HG02852 (cell line): ENCODE measurements around the gene TM9SF4.
"Not testable (repeated sequence)": the region's sequence is repeated elsewhere in the genome, so short reads cannot be mapped to it uniquely, and the experiment has no call there.

Experiments used
- ATAC-seq: cut with Tn5 transposase; IDR thresholded peaks from one replicate; pipeline ENCODE4 v1.9.1; 2021; ENCODE audit warnings: mild to moderate bottlenecking, moderate library complexity; ENCODE audit not compliant: unreplicated experiment

Gene TM9SF4

DNA sequence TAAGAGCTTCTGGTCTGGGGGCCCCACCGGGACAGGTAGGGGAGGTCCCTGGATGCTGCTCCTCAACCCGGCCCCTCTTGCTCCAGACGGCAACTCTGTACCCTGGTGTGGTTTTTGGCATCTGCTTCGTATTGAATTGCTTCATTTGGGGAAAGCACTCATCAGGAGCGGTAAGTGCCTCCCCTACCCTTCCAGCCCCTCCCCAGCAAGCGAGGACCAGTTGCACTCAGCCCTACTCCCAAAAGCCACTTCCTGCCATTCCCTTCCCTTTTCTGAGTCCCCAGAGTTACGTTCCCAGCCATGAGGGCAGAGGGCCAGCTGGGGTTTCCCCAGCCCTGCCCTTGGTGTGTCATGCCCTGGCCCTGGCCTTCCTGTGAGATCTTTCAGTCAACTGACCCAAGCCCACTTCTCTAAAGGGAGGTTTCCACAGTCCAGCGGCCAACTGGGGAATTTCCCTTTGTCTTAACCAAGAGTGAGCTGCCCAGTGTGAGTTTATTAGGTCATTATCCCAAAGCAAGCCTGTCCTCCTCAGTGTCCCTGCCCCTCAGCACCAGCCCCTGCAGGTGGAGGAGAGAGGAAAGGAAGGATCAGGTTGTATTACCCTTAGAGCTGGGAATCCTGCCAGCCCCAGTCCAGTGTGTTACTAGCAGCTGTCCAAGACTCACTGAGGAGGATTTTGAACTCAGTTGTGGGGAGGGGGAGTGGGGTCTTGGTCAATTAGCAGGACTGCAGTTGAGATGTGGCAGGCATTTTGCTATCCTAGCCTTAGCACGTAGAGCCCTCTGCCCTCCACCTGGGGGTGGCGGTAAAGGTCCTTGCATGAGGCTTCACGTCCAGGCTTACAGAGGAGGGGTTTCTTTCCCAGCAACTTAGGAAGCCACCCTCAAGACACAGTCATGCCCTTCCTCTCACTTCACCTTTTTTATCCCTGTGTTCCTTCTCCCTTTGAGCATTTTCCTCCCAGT, 45.8 kb downstream of the TM9SF4 start:
- no peak for ATAC-seq

DNA sequence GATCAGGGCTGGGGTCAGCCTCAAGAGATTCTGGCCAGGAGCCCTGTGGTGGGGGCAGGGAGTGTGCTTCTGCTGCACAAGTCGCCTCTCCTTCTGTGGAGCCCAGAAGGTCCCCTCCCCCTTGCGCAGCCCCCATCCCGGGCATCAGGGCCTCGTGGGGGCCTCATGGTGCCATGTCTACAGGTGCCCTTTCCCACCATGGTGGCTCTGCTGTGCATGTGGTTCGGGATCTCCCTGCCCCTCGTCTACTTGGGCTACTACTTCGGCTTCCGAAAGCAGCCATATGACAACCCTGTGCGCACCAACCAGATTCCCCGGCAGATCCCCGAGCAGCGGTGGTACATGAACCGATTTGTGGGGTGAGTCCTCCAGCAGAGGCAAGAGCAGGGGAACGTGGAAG, 48.1 kb downstream of the TM9SF4 start:
- no peak for ATAC-seq

DNA sequence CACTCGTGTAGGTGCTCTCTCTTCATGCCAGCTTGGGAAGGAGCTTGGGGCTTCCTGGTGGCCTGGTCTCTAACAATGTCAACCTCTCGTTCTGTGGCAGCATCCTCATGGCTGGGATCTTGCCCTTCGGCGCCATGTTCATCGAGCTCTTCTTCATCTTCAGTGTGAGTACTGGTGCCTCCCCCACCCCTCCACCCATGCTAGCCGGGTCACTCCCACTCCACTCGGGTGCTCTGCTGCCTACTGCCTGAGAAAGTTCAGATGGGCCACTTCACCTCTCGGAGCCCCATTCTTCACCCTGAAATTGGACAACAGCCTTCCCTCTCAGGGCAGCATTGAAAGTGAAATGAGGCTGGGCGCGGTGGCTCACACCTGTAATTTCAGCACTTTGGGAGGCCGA, 48.8 kb downstream of the TM9SF4 start:
- ATAC-seq = no peak

DNA sequence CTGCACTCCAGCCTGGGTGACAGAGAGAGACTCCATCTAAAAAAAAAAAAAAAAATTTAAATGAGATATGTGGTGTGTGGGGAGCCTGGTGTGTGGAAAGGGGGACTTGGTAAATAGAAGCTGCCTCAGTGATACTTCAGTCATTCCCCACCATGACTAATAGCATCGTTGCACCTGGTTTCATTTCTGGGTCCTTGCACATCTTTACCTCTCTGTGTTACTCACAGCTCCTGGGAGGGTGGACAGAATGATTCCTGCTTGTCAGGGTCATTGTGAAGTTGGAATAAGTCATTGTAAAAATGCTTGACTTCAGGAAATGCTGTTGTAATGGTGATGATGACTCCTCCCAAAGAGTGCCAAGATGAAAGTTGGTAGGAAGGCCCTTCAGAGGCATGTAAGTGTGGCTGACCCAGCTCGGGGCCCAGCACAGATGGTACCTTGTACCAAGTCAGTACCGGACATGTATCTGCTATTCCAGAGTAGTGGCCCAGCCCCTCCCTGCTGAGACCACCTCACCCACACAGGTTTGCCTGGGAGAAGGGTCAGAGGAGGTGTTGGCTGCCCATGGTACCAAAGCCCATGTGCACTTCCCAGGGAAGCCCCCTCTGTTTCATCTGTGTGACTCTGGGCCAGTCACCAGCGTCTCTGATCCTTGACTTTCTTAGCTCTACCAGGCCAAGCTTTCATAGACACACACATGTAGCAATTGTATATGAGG, 49.6 kb downstream of the TM9SF4 start:
- no peak for ATAC-seq

DNA sequence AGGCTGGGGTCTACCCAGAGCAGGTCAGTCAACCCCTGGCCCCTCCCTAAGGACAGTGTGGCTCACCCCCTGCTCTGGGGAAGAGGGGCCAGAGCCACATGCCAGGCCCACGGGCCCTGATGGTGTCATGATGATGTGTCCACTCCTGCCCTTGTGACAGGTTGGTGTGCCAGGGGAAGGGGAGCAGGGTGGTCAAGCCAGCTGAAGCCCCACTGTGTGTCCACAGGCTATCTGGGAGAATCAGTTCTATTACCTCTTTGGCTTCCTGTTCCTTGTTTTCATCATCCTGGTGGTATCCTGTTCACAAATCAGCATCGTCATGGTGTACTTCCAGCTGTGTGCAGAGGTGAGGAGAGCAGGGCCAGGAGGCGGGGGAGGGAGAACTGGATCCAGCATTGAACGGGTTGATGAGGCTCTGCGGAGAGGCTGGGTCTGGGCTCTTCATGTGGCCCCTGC, 50.3 kb downstream of the TM9SF4 start:
- ATAC-seq = no peak

DNA sequence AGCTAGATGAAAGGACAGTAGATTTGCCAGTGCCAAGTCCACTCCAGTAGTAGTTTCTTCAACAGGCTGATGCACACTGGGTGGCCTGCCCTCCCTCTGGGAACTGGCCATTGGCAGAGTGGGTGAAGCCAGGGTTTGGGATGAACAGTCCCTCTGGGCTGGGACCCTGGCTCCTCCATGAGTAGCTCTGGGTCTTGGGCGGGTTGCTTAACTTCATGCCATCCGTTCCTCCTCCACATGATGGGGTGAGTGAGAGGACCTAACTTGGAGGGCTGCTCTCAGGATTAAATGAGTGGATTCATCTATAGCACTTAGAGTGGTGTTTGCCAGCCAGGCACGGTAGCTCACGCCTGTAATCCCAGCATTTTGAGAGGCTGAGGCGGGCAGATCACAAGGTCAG, 50.8 kb downstream of the TM9SF4 start:
- ATAC-seq = no peak

DNA sequence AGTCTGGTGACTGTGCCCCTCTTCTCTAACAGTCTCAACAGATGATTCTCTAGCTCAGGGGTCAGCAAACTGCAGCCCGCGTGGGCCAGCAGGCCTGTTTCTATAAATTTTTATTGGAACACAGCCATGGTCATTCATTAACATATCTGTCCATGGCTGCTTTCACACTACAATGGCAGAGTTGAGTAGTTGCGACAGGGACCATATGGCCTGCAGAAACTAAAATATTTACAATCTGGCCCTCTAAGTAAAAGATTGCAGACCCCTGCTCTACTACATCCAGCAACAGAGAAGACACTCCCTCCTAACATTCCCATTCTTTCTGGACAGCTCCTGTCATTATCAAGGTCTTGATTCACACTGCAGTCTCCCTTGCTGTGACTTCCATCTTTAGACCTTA, 52.8 kb downstream of the TM9SF4 start:
- ATAC-seq = no peak

DNA sequence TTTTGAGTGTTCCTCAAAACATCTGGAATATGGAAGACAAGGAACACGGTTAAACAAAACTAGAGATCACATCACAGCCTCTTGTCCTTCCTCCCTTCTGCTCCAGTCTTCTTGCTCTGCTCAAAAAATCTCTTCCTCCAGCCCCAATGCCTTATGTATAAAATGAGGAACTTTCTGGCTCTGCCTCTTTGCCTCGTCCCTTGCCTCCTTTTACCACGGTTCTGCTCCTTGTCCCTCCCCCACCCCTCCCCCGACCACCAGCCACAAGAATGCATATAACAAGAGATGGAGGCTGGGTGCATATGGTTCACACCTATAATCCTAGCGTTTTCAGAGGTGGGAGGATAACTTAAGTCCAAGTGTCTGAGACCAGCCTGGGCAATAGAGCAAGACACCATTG, 54.4 kb downstream of the TM9SF4 start:
- ATAC-seq = no peak

DNA sequence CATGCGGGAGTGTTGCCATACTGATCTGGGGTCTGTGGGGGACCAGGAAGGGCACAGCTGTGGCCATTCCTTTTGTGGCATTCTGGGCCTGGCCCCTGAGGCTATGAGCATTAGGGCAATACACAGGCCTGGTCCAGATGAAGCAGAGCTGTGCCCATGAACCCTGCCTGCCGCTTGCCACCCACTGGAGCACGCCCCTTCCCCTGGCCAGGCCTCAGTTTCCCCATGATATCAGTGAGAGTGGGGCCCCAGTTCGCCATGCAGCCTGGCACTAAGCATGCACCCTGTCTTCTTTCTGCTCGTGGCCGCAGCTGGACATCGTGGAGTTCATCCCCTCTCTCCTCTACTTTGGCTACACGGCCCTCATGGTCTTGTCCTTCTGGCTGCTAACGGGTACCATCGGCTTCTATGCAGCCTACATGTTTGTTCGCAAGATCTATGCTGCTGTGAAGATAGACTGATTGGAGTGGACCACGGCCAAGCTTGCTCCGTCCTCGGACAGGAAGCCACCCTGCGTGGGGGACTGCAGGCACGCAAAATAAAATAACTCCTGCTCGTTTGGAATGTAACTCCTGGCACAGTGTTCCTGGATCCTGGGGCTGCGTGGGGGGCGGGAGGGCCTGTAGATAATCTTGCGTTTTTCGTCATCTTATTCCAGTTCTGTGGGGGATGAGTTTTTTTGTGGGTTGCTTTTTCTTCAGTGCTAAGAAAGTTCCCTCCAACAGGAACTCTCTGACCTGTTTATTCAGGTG, 55.6 kb downstream of the TM9SF4 start:
- no peak for ATAC-seq

DNA sequence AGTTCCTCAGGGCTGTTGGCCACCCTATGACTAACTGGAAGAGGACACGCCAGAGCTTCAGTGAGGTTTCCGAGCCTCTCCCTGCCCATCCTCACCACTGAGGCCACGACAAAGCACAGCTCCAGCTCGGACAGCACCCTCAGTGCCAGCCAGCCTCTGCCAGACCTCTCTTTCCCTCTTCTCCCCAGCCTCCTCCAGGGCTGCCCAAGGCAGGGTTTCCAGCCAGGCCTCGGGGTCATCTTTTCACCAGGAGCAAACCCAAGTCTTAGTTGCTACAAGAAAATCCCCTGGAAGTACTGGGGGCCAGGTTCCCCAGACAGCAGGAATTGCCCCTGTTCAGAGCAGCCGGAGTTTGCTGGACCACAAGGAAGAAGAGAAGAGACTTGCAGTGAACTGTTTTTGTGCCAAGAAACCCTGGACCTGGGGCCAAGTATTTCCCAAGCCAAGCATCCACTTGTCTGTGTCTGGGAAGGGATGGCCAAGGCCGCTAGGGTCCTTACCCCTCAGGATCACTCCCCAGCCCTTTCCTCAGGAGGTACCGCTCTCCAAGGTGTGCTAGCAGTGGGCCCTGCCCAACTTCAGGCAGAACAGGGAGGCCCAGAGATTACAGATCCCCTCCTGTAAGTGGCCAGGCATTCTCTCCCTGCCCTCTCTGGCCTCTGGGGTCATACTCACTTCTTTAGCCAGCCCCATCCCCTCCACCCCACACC, 56.5 kb downstream of the TM9SF4 start:
- no peak for ATAC-seq

DNA sequence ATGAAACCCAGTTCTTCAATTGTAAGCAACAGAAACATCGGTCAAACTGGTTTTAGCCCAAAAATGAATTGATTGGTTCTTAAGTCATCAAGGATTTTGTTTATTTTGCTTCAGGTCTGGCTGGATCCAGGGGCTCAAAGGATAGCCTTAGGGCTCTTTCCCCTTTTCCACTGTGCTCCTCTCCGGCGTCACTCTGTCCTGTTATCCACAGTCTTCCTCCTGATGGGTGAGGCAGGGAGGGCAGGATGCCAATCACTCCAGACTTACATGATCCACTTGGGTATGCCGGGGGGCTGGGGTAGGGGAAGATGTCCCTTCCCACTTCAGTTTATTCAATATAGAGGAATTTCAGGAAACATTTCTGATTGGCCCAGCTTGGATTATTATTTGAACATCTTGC, 58.0 kb downstream of the TM9SF4 start:
- no peak for ATAC-seq

DNA sequence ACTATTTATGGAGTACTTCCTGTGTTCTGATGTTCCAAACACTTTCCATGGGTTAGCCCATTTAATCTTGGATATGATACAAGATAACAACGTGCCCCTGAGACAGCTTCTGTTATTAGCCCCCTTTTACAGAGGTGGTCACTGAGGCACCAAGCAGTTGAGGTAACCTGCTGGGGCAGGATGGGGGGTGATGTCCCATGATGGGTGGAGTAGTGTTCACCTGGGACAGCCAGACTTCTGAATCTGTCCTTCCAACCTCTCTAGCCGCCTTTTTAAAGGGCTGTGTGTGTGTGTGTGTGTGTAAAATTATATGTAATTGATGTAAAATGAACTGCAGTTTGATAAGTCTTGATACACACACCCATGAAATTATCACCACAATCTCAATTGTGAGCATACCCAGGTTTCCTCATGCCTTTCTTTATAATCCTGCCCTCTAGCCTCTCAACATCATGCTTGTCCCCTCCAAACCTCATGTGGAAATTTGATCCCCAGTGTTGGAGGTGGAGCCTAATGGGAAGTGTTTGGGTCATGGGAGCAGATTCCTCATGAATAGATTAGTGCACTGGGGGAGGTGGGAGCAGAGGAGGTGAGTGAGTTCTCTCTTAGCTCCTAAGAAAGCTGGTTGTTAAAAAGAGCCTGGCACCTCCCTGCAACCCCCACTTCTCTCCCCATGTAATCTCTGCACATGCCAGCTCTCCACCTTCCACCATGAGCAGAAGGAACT, 58.8 kb downstream of the TM9SF4 start:
- no peak for ATAC-seq

DNA sequence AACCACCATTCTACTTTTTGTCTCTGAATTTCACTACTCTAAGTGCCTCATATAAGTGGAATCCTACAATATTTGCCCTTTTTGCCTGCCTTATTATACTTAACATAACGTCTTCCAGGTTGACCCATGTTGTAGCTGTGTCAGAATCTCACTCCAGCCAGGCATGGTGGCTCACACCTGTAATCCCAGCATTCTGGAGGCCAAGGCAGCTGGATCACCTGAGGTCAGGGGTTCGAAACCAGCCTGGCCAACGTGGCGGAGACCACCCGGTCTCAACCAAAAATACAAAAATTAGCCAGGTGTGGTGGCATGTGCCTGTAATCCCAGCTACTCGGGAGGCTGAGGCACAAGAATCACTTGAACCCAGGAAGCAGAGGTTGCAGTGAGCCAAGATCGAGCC, 68.2 kb downstream of the TM9SF4 start:
- not testable (repeated sequence) for ATAC-seq

DNA sequence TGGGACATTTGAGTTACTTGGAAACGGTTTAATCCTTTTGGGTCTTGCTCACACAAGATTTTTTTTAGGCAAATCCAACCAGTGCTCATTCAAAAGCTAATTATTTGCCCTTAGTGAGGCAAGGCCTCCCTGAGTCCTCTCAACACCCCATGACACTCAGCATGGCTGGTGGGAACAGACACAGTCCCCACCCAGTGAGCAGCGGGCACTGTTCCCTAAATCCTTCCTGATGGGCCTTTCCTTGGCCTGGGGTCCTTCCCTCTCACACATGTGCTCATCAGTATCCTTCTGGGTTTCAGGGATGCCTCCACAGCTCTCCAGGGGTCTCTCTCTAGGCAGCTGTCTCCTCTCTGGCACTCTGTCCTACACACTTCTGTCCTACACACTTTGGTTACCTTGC, 70.0 kb downstream of the TM9SF4 start:
- no peak for ATAC-seq

DNA sequence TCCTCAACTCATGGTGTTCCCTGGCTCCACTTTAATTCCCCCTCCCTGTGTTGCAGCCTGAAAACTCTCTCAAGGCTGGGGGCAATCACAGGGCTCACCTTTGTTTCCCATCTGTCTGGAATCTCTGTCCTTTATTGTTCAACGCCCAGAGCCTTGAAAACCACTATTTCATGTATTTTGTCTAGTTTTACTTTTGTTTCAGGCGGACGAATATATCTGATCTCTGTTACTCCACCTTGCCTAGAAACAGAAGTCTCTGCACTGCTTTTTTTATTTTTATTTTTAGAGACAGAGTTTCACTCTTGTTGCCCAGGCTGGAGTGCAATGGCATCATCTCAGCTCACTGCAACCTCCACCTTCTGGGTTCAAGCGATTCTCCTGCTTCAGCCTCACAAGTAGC, 70.4 kb downstream of the TM9SF4 start:
- ATAC-seq = no peak

DNA sequence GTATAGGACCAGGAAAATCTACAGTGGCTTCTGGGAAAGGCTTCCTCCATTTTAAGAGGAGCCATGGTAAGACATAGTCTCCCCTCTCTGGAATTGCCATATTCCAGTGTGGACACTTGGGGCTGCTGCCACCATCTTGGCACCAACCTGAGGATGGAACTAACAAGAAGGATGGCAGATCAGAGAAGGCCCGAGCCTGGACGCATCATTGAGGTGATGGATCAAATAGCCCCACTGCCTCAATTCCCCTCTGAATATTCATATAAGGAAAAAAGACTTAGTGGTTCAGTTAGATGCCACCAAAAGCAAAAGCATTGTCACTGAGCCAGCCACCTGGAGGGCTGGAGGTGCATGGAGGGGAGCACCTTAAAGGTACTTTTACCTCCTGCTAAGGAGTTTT, 72.1 kb downstream of the TM9SF4 start:
- ATAC-seq = no peak

DNA sequence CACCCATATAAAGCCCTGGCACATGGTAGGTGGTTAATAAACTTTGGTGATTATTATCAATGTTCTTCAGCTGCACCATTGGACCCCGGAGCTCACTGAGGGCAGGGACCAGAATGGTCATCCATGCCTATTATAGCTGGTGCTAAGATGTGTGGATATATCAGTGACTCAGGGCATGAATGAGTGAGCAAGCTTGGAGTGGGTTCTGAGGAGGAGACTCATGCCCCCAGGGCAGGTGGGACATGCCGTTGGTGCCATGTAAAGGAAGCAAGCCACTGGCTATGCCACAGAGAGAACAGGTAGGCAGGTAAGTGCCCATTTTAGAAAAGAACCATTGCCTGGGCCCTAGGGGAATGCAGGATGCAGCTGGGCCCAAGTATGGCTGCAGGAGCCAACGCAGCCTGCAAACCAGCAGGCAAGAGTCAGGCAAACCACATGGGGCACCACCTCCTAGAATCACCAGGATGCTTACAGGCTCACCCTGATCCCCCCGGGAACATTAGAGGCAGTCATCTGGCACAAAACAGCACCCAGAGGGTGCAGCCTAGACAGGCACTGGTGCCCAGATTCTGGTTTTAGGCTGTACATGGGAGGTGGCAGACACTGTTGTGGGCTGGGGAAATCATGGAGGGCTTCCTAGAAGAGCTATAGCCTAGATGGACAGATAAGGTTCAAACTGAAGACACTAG, 74.6 kb downstream of the TM9SF4 start:
- ATAC-seq = no peak

DNA sequence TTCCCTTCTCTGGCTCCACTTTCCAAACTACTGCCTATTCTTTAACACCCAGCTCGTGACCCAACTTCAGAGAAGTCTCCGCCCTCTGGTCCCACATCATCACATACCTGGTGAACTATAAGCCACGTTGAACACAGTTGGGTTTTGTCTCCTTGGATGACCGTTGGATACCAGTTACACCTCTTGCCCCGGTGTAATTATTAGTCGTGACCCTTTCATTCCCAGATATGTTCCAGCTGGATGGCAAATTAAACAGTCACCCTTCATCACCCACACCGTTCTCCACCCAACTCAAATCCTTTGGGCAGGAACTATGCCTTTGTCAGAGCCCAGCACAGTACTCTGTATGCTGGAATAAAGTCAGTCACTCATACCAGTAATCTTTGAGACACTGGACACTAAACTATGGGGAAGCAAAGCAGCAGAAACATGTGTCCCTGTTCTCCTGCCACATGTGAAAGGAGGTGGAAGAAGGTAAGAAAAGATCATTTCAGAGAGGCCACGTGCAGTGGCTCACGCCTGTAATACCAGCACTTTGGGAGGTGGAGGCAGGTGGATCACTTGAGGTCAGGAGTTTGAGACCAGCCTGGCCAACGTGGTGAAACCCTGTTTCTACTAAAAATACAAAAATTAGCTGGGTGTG, 75.6 kb downstream of the TM9SF4 start:
- no peak for ATAC-seq

DNA sequence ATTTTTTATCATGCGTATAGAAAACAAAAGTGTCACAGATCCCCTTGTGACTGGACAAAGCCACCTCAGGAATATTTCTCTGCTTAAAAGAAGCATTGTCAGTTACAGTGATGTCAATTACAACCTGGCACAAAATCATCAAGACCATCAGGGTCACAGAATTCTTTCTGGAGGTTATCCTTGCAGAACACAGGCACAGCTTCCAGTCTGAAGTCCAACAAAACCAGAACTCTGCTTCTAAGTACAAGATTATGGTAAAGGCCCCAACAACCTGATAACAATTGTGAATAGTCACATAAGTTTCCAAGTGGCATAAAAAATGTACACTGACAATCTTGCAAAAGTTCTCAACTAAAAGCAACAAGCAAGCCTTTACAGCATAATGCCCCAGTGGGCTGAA, 77.0 kb downstream of the TM9SF4 start:
- ATAC-seq = no peak
